A204.1 (cell line): Measurements from ENCODE around the gene ECM2.
"Not testable (repeated sequence)": the region's sequence is repeated elsewhere in the genome, so short reads cannot be mapped to it uniquely, and the experiment has no call there.

Experiments
- FAIRE-seq: peaks from 2 replicates; lab custom pipeline; 2012; peaks lifted over from hg19 to GRCh38; lab: Jason Lieb, UNC

The ECM2 gene

DNA sequence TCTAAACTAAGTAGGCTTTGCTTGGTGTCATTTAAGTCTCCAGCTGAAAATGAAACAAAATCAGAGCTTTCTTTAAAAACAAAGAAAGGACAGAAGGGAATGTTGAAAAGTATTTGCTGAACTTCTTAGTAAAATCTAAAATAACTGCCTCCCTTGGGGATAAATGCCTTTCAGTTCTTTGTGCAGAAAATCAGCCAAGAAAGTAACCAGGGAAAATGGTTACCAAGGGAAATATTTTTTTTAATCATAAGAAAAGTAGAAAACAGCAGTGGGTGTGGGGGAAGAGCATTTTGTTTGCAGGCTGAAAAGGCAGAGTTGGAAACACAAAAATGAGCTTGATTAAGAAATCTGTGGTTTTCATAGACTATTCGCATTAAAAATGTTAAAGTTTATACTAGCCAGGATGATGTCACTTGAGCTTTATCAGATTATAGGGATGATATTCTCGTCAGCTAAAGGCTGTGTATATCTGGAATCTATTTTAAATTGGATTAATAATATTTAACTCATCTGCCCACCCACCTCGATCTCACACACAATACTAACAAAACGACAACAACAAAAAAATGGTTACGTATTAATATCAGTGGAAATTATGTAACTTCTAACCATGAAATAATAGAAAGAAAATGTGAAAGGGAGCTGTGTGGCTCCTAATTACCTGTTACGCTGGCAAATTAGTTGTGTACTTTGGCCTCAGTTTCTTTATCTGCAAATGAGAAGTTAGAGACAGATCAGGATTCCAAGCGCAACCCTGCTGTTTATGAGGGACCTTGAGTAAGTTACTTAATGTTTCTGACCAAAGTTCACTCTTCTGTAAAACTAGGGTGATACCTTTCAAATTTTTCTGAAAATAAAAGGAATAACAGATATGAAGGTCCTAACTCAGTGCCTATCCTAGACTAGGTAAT is at the start of gene ECM2:
Gene ECM2, minus strand, starts transcription at position 51 of the 911 bp plus-strand sequence. CDS start 13,124 bp downstream, outside the sequence.
- no peak for FAIRE-seq

DNA sequence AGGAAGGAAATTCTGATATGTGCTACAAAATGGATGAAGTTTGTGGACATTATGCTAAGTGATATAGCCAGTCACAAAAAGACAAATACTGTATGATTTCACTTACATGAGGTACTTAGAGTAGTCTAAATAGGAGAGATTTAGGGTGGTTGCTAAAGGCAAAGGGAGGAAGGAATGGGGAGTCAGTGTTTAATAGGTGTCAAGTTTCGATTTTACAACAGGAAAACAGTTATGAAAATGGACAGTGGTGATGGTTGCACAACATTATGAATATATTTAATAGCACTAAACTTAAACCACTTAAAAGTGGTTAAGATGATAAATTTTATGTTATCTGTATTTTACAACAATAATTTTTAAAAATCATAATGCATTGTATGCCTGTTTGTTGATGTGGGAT is 40.4 kb upstream of the ECM2 start:
- no peak for FAIRE-seq

DNA sequence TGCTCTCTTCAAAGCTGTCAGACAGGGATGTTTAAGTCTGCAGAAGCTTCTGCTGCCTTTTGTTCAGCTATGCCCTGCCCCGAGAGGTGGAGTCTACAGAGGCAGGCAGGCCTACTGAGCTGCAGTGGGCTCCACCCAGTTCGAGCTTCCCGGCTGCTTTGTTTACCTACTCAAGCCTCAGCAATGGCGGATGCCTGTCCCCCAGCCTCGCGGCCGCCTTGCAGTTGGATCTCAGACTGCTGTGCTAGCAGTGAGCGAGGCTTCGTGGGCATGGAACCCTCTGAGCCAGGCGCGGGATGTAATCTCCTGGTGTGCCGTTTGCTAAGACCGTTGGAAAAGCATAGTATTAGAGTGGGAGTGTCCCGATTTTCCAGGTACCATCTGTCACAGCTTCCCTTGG is 37.8 kb upstream of the ECM2 start:
- not testable (repeated sequence) for FAIRE-seq

- not testable (repeated sequence) for FAIRE-seq
Measured at GRCh38 chr9:92571871-92572270, 36.1 kb upstream of the ECM2 start.

GRCh38 chr9:92564982-92565381 is 29.2 kb upstream of the ECM2 start:
- no peak for FAIRE-seq

DNA sequence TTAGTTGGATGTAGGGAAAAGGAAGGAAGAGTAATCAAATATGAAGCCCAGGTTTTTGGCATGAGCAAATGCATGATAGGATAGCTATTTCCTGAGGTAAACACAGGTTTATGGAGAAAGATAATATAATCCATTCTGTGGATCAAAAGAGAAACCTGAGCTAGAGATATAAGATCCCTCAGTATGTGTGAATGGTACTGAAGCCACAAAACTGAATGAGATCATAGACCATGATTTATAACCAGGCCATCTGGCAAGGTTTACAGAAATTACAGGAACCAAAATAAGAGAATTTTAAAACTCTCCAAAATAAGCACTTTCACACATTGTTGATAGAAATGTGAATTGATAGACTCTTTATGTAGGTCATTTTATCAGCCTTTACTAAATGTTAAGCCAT is 28.7 kb upstream of the ECM2 start:
- no peak for FAIRE-seq

GRCh38 chr9:92563116-92564100 is 27.6 kb upstream of the ECM2 start:
- no peak for FAIRE-seq

DNA sequence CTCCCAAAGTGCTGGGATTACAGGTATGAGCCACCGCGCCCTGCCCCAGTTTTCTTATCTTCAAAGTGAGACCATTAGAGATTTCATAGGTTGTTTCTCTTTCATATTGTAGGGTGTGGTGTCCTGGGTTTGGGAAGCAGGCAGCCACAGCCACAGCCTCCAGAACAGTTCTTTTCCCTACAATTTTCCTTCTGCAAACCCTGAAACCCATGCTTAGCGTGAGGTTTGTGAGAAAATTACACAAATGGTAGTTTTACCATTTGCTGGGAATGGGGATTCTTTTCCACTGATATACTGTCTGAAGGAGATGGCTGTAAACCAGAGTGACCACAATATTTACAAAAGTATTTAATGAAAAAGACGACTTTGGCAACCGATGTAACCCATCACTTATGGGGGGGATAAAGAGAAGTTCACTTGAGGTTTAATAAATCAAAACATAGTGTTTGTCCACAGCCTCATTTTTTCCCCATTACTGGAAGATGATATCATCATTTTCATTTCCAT is 26.7 kb upstream of the ECM2 start:
- no peak for FAIRE-seq

- FAIRE-seq = no peak
Measured at GRCh38 chr9:92561374-92562330, 25.9 kb upstream of the ECM2 start.

GRCh38 chr9:92558612-92559374 is 23.0 kb upstream of the ECM2 start:
- no peak for FAIRE-seq

DNA sequence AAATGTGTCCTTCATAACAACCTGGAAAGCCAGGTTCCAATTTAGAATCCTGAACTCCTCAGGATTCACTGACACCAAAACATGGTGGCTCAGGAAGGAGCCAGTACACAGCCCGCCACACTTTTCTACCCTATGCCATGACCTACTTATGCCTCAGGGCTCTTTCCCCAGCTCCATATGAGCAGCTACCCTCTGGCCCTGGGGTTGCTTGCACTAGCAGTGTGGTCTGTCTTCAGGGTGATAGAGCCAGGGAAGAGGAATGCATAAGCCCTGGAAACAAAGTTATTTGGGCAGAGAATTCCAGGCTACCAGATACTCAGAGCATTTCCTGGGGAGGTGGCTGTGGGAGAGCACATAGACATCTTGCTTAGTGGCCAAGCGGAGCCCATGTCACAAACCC is 15.0 kb upstream of the ECM2 start:
- no peak for FAIRE-seq

- FAIRE-seq = no peak
Measured at GRCh38 chr9:92547356-92547755, 11.6 kb upstream of the ECM2 start.

GRCh38 chr9:92545002-92545510 is 9.3 kb upstream of the ECM2 start:
- FAIRE-seq = no peak

DNA sequence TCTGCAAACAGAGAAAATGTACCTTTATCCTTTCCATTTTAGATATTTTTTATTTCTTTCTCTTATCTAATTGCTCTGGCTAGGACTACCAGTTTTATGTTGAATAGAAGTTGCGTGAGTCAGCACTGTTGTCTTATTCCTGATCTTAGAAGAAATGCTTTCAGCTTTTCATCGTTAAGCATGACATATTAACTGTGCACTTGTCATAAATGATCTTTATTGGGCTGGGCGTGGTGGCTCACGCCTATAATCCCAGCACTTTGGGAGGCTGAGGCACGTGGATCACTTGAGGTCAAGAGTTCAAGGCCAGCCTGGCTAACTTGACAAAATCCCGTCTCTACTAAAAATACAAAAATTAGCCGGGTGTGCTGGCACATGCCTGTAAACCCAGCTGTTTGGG is 8.2 kb upstream of the ECM2 start:
- no peak for FAIRE-seq

DNA sequence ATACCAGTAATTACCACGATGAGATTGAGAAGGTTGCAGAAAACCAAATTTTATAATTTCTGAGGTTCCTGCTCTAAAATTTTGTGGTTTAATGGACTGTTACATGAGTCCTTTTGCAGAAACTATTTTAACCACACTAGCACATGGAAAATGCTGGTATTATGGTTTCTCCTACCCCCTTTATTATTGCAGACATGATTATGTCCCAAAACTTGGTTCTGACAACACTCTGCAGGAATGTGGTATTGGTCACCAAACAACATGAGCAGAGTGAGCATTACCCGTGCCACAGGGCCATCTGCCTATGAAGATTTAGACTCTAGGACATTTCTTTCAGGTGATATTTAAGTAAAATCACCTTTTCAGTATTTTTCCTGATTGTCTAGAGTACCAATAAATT is 2.8 kb upstream of the ECM2 start:
- no peak for FAIRE-seq

DNA sequence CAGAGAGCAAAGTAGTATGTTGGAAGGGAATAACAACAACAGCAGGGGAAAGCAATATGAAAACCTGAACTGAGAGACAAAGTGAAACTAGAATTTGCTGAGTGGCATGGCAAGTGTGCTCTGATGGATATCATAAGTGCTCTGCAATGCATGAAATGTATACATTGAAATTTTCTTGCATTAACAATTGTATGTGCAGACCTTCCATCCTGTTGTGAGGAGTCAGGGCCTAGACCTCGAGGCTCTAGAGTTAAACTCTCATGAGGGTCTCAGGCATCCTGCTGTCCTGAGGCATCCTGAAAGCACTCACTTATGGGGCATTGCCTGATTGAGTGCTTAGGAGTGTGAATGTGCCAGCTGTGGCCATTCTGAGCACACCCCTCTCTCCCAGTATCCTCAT is 1.1 kb downstream of the ECM2 start:
- FAIRE-seq = no peak

- FAIRE-seq = no peak
Measured at GRCh38 chr9:92534204-92534603, 1.6 kb downstream of the ECM2 start.

GRCh38 chr9:92530893-92531292 is 4.9 kb downstream of the ECM2 start:
- FAIRE-seq = peak; percentile 70

DNA sequence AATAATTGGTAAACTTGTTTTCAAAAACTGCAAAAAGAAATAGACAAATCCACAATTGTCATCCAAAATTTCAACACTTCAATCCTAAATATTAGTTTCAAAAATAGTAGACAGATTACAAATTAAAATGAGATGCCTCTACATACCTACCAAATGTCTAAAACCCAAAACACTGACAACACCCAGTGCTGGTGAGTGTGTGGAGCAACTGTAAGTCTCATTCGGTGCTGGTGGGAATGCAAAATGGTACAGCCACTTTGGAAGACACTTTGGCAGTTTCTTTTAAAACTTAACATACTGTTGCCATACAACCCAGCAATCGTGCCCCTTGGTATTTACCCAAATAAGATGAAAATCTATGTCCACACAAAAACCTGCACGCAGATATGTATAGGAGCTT is 6.7 kb downstream of the ECM2 start:
- no peak for FAIRE-seq

GRCh38 chr9:92528522-92528849 is 7.3 kb downstream of the ECM2 start:
- no peak for FAIRE-seq
